ENCODE results near the gene APOBEC3A.
"Not testable (repeated sequence)": the region's sequence is repeated elsewhere in the genome, so short reads cannot be mapped to it uniquely, and the experiment has no call there.

GRCh38 chr22:39008271-39008850, 51.0 kb downstream of the APOBEC3A start:
- TF ChIP-seq, protein P1, sequence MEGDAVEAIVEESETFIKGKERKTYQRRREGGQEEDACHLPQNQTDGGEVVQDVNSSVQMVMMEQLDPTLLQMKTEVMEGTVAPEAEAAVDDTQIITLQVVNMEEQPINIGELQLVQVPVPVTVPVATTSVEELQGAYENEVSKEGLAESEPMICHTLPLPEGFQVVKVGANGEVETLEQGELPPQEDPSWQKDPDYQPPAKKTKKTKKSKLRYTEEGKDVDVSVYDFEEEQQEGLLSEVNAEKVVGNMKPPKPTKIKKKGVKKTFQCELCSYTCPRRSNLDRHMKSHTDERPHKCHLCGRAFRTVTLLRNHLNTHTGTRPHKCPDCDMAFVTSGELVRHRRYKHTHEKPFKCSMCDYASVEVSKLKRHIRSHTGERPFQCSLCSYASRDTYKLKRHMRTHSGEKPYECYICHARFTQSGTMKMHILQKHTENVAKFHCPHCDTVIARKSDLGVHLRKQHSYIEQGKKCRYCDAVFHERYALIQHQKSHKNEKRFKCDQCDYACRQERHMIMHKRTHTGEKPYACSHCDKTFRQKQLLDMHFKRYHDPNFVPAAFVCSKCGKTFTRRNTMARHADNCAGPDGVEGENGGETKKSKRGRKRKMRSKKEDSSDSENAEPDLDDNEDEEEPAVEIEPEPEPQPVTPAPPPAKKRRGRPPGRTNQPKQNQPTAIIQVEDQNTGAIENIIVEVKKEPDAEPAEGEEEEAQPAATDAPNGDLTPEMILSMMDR (IDR thresholded peaks at IDR 0.05) = not testable (repeated sequence)
- TF ChIP-seq POLR2A (IDR thresholded peaks at IDR 0.05) = not testable (repeated sequence)
